Measurements from ENCODE around the gene SLC15A4.

Gene SLC15A4

DNA sequence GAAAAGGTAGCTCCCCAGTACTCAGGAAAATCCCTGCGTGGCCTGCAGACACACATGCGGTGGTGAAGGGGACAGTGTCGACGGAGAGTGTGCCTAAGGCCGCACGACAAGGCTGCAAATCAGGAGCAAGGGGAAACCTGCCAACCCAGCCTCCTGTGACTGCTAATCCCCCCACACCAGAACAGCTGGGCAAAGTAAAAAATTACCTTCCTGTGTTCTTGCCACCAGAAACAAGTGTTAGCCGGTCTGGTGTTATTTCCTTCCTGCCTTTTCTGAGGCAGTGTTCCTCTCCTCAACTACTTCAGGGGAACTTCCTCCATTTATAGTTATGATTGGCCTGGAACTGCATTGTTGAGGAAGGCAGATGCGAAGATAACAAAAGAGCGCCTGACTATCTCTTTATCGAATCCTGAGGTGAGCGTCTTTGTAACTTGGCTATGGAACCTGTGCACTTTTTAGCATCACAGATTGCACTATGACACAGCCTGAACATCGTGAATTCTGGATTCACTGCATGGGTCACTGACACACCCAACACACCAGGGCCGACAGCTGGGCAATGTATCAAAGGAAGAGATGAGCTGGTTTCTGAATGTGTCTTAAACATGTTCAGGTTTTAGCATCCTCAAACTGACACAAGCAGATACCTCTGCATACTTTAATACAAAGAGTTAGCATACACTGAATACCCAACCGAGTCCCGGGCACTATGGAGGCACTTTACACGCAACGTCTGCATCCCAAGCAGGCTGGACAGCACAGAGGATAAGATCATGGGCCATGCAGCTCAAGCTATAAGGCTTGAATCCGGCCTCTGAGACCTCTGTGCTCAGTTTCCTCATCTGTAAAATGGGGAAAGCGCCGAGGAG is 28.9 kb downstream of the SLC15A4 start:
- no peak for DNase-seq (ENCODE audit: low read depth in 2 of 2)

DNA sequence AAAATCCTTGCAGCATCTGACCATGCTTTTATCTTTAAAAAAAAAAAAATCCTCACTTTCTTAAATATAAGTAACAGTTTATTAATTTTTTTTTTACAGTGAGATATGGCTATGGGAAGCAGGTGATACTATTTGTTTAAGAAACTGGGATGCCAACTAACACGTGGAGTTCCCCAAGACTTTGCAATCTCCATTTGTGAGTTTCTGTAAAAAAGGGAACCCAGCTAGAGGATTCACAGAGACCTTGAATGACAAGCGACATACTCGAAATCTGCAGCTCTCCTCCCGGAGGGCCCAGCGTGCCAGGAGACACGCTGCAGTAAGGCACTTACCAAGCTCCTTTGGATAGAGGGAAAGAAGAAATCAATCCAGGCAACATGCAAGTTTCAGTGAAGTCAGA is 30.1 kb downstream of the SLC15A4 start:
- no peak for DNase-seq (ENCODE audit: low read depth in 2 of 2)

DNA sequence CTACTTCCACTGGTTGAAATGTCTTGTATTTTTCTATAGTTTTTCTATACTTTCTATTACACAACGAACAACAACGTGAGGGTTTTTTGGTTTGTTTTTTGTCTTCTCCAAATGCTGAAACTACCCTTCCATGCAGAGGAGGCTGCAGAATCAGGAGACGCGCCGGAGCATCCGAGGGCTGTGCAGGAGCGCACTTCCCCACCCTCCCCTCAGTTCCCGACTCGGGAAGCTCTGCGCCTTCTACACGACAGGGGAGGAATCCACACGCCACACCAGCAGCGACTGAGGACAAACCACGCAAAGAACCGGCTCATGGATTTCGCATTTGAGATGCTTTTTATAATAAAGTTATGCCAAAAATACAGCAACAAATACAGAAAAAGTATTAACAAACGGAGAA is 30.9 kb downstream of the SLC15A4 start:
- DNase-seq (ENCODE audit: low read depth in 2 of 2): no peak

DNA sequence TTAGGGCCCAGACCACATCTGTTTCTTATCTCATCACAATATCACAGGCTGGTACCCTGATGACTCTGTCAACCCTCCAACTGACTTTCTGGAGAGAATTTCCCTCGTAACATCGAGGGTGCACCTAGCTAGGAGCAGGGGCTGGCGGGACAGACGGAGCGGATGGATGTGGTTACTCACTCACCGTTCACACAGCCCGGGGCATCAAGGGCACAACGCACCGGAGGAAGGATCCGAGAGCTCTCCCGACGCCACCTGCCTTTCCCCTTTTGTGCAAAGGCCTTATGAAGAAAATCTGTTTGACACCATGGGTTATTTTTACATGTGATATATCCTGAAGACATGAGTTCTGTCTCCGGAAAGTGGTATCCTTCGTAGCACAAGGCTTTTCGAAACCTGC is 31.4 kb downstream of the SLC15A4 start:
- no peak for DNase-seq (ENCODE audit: low read depth in 2 of 2)

DNA sequence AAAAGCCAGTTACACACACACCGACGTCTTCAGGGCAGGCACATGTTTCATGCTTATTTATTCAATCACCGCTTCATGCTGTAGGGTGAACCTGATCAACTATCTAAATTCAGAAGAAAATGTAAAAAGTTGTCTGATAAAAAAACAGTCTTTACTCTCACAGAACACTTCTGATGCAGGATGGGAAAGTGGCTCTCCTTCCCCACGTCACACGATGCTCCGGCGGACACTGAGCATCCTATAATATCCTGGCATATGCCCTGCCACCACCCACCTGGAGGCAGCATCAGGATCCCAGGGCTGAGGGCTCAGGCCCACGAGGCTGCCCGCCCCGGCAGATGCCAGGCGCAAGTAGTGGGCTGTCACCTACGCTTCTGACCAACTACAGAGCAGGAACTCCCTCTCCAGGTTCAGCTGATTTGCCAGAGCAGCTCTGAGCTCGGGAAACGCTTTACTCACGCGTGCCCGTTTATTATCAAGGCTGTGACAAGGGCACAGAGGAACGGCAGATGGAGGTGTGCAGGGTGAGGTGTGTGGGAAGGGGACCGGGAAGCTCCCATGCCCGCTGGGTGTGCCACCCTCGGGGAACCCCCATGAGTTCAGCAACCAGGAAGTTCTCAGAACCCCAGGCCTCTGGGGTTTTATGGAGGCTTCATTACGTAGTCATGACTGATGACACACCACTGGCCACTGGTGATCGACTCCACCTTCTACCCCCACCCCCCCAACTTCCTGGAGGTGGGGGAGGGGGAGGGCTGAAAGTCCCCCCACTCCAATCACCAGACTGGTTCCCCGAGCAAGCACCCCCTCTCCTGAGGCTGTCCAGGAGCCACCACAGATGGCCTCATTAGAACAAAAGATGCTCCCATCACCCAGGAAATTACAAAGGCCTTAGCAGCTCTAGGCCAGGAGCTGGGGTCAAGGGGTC is 32.1 kb downstream of the SLC15A4 start:
- no peak for DNase-seq (ENCODE audit: low read depth in 2 of 2)

DNA sequence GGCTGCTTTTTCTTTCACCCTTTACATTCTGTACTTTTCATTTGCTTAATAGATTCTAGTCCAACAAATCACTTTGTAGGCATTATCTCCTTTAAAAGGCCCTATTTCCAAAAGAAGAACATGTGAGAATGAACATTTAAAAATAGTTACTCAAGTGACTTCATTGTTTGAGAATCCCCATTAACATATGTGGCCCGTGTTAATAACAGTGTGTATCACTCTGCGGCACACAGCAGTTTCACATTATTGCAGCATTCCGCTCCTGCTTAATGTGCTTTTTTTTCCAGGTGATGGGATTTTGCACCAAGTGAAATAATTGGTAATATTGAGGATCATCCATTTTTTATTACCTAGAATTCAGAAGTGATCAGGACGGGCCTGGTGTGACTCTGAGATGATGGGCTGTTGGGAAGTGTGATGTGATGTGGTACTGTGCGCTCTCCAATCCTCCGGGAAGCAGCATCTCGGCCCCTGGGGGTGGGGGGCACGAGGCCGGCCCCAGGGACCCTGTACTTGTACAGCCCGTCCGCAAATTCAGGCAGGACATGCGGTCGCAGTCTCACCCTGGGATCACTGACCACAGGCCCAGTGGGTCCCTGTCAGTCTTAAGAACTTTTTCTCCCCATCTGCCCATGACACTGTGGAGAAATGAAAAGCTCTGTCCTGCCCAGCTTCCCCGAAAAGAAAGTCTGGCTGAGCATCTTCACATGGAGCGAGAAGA is 32.9 kb downstream of the SLC15A4 start:
- DNase-seq (ENCODE audit: low read depth in 2 of 2): no peak

DNA sequence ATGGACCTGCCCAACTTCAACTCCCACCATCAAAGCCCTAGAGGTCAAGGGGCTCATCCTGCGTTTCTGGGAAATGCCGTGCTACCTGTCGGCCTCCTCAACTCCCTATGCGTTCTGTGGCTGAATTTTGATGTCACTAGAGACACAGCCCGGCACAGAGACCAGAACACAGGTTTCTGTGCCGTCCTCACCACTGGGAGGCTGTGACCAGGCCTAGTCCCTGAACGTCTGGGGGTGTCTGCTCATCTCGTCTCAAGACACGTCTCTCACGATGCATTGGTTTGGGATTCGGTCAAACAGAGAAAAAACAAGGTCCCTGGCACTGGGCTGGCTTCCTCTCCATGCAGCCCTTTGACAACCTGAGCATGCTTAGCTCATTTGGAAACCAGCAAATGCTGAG is 33.5 kb downstream of the SLC15A4 start:
- no peak for DNase-seq (ENCODE audit: low read depth in 2 of 2)

DNA sequence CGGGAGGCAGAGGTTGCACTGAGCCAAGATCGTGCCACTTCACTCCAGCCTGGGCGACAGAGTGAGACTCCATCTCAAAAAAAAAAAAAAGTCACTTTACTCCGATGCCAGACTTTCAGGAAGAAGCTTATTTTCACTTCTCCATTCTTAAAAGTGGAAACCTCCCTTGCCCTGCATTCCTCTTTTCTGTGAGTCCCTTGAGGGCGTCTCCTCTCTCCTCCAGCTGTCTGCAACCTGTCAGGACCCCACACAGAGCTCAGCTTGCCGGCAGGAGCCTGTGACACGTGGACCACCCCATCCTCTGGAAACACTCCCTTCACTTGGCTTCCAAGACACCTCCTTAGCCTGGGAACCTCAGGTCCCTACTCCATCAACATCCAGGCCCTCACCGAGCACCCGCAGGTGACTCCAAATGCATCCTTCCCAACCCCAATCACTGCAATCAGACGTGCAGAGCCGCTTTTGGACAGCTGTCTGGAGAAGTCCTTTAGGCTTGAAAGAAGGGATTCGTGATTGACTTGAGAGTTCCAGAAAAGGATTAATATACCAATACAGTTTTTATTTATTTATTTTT is 34.3 kb downstream of the SLC15A4 start:
- no peak for DNase-seq (ENCODE audit: low read depth in 2 of 2)

DNA sequence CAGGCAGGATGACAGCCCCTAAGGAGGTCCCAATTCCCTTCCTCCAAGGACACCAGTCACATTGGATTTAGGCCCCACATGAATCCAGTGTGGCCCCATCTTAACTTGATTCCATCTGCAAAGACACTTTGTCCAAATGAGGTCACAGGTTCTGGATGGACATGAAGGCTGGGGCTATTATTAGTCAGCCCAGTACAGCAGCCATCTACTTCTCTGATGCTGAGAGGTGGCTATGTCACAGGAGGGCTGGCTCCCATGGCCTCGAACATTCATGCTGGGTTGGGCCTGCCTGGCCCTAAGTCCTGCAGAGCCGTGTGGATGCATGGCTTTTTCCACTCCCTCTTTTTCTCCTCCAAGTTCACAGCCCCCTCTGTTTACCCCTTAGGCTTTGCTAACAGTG is 35.9 kb downstream of the SLC15A4 start:
- no peak for DNase-seq (ENCODE audit: low read depth in 2 of 2)

DNA sequence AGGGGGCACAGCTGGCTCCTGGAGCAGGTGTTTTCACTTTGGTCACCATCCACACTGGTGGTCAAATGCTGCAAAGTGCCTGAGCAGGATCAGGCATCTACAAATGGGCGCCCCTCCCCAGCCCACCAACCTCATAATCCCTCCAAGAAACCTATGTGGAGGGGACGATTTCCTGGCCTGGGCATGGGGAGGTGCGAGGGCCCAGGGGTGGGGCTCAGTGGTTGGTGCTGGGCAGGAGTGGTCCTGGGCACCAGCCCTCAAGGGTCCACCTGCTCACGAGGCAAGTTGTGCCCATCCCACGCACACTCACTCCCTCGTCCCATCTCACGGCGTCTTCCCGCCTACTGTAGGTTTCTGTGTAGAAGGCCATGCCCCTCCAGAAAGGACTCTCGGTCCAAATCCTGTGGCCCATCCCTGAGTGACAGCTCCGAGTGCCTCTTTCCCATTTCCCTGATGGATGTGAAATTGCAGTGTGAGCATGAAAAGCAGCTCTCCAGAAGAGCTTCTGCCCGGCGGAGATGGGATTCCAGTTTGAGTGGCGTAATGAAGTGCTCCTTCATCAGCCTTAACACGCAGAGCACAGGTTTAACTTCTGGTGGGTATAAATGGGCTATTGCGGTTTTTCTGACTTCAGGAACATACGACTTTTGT is 36.9 kb downstream of the SLC15A4 start:
- DNase-seq (ENCODE audit: low read depth in 2 of 2): no peak

DNA sequence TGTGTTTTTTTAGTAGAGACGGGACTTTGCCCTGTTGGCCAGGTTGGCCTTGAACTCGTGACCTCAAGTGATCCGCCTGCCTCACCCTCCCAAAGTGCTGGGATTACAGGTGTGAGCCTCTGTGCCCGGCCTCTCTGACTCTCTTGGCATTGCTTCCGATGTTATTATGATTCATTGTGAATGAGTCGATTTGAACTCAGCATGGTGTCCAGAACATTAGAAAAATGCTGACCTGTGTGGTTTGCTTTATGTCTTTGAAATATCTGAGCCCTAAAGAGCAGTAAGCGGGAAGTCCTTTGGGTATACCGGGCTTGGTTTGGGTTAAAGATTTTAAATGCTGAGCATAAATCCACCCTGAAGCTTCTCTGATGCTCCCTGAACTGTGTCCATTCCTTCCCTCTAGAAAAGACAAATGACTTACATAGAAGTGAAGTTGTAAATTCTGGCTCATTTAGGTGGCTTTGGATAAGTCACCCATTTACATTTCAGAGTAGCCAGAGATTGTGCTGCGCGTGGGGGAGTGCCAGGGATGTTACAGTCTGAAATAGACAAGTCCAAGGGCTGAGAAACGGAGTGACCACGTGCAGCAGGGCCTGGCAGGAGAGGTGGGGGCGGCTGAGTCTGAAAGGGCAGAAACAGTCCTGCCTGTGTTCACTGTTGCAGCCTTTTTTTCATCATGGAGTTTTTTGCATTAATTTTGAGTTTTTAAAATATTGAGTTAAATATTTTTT is 39.6 kb downstream of the SLC15A4 start:
- no peak for DNase-seq (ENCODE audit: low read depth in 2 of 2)

DNA sequence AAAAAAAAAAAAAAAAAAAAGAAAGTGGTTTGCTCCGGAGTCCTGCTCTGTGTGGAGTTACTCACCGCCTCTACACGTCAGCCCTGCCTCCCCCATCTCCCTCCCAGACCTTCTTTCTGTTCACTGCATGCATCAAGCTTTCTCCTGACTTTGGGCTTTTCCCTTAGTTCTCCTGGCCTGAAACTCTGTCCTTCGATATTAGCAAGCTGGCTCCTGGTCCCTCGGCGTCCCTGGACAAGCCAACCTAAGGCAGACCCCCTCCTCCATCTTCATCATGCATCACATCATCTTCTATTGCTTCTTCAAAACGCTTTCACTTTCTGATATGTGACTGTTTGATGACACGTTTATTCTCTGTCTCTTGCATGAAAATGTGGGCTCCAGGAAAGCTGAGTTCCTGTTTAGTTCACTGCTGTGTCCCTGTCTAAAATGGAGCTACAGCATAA is 40.6 kb downstream of the SLC15A4 start:
- DNase-seq (ENCODE audit: low read depth in 2 of 2): no peak

DNA sequence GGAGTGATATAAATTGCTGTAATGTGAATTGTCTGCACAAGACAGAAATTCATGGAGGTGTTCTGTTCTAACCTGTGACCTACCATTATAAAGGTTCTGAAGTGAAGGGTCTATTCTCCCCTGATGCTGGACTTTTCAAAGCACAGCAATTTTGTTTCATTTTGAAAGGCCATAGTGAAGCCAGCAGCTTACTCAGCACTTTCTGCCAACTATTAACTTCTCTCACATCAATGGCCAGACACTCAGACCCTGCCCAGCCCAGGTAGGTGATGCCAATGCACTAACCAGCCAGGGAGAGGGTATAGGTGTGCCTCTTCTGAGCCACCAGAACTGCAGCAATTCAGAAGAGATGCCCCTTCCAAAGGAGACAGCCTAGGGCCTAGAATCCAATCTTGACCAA is 43.9 kb downstream of the SLC15A4 start:
- DNase-seq (ENCODE audit: low read depth in 2 of 2): no peak

DNA sequence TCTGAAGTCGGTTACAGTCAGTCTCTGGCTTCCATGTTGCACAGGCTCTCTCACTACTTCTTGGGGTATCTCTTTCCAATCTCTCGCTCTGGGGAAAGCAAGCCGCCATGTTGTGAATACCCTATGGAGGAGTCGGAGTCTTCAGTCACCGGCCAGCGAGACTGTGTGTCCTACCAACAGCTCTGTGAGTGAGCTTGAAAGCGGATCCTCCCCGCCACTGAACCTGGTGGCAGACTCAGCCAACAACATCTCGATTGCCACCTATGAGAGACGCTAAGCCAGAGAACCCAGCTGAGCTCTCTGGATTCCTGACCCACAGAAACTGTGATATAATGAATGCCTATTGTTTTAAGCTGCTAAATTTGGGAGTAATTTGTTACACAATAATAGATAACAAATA is 51.5 kb downstream of the SLC15A4 start:
- DNase-seq (ENCODE audit: low read depth in 2 of 2): no peak

DNA sequence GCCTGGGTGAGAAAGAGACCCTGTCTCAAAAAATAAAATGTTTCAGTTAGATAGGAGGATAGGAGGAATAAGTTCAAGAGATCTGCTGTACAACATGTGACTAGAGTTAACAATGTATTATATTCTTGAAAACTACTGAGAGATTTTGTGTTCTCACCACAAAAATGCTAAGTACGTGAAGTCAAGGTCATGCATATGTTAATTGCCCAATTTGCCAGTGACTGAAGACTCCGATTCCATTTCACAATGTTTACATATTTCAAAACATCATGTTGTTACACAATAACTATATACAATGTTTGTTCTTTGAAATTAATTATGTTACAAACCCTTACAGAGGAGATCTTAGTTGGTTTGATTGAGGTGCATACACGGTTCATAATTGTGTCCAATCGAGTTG is 52.1 kb downstream of the SLC15A4 start:
- no peak for DNase-seq (ENCODE audit: low read depth in 2 of 2)

DNA sequence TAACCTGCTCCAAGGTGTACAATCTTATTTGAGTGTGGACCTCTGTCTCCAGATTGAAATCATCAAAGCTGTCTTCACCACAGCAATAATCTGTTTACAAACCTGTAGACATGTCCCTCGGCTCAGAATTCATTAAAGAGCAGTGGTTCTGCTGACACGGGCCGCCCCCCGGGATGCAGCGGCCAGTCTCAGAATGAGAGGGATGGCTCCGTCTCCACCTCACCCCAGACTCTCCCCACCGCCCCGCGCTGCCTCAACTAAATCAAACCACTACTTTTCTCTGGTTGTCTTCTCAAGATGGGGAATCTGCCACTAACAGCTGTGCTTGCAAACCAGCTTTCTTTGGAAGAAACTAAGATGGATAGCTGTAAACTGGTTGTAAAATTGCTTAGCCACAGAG is 56.2 kb downstream of the SLC15A4 start:
- DNase-seq (ENCODE audit: low read depth in 2 of 2): no peak

DNA sequence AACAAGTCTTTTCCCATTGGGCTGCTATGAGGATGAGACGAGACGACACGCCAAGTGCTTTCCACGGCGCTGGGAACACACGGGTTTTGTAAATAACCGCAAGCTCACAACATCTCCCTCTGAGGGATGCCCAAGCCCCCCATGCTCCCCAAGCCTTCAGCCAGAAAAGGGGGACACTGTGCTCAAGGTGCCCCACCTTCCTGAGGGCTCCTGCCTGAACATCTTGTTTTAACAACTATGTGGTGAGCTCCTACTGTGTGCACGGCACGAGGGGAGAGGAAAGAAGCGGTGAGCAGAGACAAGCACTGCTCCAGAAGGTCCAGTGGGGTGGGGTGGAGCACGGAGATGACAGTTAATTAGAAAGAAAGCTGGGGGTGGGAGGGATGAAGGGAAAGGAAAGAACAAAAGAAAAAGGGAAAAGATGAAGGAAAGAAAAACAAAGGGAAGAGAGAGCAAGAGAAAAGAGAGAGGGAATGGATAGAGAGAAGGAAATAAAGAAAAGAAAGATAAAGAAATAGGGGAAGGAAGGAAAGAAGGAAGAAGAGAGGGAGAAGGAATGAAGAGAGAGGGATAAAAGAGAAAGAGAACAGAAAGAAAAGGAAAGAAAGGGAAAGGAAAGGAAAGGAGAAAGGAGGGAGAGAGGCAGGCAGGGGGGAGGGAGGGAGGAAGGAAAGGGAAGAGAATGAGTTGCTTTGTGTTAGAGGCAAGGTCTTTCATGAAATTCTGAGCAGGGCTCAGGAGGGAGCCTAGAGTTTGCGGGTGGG is 56.8 kb downstream of the SLC15A4 start:
- no peak for DNase-seq (ENCODE audit: low read depth in 2 of 2)

DNA sequence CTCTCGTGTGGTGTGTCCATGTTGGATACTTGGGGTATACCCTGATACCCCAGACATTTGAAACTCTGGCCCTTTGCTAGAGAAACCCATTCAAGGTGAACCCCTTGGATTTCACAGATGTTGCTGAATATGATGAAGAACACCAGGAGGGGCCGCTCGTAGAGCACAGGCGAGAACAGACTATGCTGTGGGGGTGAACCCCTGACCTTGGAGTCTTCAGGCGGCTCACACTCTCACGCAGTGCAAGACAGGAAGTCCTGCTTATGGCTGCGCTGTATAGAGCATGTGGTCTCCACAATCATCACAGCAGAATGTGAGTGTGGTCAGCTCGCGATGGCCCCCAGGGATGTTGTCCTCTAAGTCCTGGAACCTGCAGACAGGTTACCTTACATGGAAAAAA is 60.4 kb downstream of the SLC15A4 start:
- DNase-seq (ENCODE audit: low read depth in 2 of 2): no peak

DNA sequence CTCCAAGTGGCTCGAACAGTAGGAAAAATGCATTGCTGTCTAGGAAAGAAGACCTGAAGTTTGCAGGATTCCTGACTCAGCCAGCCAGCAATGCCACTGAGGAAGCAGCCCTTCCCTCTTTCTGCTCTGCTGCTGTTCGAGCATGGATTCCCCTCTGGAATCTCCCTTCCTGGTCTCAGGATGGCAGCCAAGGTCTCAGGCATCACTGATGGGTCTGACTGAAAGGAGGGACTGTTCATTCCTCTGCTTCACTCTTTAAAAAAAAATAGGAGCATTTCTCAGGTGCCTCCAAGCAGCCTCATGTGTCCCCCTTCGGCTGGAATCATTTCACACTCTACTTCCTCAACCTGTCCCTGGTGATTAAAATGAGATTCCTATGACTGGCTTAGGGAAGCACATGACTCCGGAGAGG is 62.4 kb downstream of the SLC15A4 start:
- DNase-seq (ENCODE audit: low read depth in 2 of 2): no peak

DNA sequence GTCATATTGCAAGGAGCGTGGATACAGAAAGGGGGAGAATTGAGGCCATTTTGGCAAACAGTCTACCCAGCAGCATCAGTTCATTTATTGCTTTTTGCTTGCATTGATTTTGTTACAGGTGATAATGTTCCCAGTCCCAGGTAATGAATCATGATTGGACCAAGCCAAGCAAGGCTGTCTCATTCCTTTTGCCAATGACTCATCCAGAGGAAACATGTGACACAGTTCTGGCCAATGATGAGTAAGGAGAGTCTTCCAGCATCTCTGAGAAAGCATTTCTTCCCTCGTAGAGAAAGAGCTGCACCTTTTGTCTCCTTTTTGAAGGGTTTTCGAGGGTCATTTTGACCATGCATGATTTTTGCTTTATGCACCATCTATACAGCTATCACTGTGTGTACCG is 68.2 kb downstream of the SLC15A4 start:
- no peak for DNase-seq (ENCODE audit: low read depth in 2 of 2)

Measured in activated CD8-positive, alpha-beta memory T cell treated with anti-CD3 and anti-CD28 coated beads for 4 hours (primary cell).